GM18507 (cell line): Measurements from ENCODE around the gene PLRG1.

ENCODE experiments used
- DNase-seq: peaks from one replicate; pipeline ENCODE4 v3.0.0; 2011; ENCODE audit warnings: low read depth; ENCODE audit not compliant: insufficient read length; ENCODE audit errors: extremely low spot score
- FAIRE-seq: peaks from 2 replicates; lab custom pipeline; 2011; peaks lifted over from hg19 to GRCh38; lab: Jason Lieb, UNC

PLRG1 gene

DNA sequence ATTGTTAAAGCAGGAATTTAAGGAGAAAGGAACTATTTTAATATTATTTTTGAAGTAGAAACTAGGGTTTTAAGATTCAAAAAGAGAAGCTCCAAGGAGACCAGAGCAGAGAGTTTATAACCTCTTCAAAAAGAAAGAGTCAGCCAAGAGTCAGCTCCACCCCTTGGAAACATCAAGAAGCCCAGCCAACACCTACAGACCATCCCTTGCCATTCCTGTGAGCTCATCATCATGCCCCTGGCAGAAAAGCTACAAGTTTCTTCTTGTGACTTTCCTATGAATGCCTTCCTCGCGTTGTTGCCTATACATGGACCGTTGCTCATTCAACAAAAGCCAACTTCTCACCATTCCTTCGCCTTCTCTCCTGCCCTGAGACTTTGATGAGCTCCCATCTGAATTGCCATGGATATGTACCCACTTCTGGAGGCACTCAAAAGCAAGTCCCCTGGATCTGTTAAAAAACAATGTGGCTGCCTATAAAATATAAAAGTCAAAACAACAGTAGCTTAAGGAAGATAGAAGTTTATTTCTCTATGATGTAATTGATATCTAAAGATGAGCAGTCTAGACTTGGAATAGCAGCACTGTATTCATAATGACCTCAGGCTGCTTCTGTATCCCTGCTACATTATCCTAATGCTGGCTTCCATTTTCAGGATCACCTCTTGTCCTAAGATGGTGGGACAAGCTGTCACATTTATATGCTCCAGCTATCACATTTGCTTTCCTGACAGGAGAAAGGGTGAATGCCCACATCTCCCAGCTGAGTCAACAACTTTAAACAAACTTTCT, 20.3 kb downstream of the PLRG1 start:
- FAIRE-seq (no peak), DNase-seq (no peak)

DNA sequence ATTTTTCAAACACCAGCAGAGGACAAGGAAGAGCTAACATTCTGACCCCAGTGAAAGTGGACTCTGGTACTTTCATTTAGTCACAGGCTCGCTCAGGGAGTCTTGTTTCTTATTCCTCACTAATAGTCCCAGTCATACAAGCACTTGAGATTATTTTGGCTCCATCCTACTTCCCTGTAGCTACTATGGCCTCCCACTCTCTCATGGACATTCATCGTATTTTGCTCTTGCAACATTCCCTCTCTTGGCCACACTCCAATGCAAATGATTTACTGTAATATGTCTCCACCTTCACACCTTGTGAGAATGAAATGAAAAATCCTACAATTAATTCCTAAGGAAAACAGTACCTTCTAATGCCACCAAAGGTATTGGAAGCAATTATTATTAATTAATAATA, 21.3 kb downstream of the PLRG1 start:
- DNase-seq (no peak), FAIRE-seq (no peak)

DNA sequence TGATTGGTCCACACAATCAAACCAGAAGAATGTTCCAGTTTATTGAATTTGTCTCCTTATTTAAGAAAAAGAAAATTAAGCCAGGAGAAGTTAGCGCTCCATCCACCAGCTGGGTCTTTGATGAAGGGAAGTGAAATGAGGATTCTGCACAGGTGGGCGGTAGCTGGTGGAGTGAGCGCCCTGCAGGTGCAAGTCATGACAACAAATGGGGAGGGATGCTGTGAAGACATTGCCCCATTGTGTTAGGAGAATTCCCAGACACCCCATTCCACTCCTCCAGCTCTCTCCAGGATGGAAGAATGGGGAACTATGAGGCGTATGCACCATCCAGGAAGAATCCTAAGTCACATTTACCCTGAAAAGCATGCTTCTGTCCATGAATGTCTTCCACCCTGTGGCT, 22.9 kb downstream of the PLRG1 start:
- DNase-seq (no peak), FAIRE-seq (no peak)

DNA sequence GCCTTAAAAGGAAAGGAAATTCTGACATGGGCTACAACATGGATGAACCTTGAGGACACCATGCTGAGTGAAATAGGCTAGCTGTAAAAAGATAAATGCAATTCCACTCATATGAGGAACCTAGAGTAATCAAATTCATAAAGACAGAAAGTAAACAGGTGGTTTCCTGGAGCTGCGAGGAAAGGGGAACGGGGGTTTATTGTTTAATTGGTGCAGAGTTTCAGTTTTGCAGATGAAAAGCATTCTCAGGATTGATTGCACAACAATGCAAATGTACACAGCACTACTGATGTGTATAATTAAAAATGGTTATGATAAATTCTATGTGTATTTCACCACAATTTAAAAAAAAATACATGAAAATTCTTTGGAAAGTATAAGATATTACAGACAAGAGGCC, 24.0 kb downstream of the PLRG1 start:
- DNase-seq = no peak
- no peak for FAIRE-seq

DNA sequence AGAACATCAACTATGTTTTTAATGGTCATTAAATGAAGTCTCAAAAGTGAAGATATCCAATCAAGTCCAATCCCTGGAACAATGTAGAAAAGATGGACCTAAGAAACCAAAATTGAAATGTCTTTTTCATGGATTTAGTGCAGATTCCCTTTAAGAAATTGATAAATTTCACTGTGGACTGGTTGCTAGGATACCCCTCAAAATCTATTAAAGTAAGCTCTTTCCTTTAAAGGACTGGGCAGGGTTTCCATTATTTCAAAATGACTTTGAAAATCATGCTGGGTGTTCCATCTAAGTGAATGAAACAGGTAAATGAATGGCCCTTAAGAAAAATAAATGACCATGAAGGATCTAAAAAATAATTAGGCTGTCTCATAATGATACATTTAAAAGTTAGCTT, 28.6 kb downstream of the PLRG1 start:
- no peak for FAIRE-seq

DNA sequence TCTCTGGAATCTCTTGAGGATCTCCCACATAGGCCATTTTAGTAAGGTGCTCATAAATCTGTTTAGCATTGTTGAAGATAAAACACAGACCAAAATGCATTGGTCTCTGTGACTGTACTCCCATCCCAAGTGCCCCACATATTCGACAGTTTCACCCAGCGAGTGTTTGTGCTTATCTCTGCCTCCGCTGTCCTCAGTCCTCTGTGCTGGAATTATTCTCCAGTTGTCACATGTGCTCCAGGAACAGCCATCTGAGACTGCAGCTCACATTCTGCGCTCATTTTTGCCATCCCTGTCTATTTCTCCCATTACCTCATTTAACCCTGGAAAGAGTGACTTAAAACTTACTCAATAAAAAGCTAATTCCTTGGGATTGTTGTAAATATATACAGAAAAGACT, 31.0 kb downstream of the PLRG1 start:
- no peak for FAIRE-seq
- DNase-seq = no peak

More for the DNA sequence above, 28.6 kb downstream of the PLRG1 start:
- no peak for DNase-seq

DNA sequence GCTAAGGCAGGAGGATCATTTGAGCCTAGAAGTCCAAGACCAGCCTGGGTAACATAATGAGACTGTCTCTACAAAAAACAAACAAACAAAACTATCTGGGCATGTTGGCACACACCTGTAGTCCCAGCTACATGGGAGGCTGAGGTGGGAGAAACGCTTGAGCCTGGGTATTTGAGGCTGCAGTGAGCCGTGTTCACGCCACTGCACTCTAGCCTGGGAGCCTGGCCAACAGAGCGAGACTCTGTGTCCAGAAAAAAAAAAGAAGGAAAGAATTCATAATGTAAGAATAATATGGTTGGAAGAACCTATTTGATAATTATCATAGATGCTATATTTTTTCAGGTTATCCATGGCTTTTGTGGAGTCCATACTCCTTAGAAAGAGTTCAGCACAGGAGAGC, 32.6 kb downstream of the PLRG1 start:
- no peak for FAIRE-seq
- DNase-seq = no peak

DNA sequence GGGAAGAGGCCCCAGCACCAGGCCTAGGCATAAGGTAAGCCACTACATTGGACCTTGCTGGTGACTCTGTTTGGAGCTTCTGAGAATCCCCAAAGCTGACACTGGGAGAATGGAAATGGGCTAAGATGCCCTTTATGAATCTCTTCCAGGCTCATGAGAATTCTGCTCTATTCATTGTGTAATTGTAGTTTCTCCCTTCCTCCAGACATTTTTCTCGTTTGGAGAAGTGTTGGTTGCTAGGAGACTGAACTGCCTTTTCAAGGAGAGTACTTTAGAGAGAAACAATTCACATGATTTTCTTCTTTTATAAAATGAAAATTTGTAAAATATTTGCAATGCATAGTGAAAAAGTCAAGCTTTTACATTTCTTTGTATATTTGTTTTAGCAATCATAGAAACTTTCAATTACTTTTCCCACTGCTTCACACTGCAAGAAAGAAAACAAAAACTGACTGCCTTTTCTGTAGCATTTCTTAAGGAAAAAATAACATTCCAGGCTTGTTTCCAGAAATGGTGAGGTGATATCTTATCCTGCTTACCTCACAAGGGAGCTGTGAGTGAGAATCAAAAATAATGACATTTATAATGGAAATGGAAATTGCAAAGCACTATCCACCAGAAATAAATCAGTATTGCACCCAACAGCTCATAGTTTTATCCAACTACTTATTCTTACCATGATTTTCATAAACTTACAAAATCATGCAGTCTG, 33.7 kb downstream of the PLRG1 start:
- FAIRE-seq = no peak

DNA sequence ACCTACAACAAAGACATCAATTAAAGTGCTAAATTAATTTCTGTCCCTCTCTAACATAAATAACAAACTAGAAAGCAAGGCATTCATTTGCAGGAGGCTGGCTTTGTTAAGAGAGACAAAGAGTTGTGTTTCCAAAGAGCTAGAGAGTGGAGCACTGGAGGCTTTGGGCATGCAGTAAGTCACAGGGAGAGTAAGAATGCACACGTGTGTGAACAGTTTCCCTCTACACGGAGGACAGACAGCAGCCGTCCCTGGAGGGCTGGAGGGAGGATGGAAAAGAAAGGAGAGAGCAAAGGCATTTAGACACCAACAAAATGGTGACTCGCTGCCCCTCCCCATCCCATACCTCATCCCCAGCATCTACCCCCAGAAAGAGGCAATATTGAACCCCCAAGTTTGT, 38.2 kb downstream of the PLRG1 start:
- DNase-seq (no peak), FAIRE-seq (no peak)

More for the DNA sequence above, 33.7 kb downstream of the PLRG1 start:
- DNase-seq = no peak

DNA sequence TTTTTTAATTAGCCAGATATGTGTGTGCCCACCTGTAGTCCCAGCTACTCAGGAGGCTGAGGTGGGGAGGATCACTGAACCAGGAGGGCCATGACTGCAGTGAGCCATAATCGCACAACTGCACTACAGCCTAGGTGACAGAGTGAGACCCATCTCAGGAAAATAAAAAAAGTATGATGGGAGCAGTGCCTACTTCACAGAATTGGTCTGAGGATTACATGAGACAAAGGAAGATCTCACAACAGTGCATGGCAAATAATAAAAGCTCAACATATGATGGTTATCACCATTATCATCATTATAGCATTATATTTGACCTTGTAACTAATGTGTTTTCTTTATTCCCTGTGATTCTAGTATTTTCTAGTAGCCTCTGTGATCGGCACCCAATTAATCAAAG, 38.7 kb downstream of the PLRG1 start:
- DNase-seq = no peak
- no peak for FAIRE-seq

DNA sequence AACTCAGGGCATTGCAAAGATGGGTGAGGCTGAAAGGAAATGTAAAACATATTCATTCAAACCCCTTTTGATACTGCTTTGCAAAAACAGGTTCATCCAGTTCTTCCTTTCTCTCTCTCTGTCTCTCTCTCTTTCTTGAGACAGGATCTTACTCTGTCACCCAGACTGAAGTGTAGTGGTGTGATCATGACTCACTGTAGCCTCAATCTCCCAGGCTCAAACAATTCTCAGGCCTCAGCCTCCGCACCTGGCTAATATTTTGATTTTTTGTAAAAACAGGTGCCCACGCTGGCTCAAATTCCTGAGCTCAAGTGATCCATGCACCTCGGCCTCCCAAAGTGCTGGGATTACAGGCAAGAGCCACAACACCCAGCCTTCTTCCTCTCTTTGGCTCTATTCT, 43.0 kb downstream of the PLRG1 start:
- FAIRE-seq (no peak), DNase-seq (no peak)

DNA sequence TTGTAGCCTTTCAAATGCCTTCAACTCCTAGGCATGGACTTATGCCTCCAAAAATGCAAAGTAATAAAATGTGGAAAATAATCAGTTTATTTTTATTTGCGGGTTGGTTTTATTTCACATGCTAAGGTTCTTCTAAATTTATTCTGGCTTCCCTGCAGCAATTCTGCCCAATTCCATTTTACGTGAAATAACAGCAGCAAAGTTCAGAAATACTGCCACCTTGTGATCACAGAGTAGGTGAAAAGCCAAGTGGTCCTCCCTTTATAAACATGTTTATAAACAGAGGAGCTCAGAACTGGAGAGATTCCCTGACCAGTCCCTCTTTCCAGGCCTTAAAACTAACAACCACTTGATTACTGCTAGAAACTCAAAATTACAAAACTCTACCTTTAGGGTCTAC, 43.9 kb downstream of the PLRG1 start:
- DNase-seq (no peak), FAIRE-seq (peak; percentile 36)

DNA sequence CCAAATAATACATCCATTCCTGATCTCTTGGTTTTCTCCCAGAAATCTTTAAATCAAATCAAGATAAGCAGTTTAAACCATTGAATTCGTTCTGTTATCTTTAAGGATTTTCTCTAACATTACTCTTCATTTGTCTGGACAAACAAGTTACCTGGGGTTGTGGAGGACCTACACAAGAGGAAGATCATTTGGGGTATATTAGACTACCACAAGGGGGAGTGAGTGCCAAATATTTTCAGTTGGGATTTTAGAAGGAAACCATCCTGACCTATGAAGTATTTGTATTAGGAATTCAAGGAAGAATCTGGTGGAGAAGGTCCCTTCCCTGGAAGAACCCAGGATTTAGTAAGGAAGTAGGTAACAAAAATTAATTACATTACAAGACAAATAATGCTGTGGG, 46.6 kb downstream of the PLRG1 start:
- DNase-seq (no peak), FAIRE-seq (no peak)

DNA sequence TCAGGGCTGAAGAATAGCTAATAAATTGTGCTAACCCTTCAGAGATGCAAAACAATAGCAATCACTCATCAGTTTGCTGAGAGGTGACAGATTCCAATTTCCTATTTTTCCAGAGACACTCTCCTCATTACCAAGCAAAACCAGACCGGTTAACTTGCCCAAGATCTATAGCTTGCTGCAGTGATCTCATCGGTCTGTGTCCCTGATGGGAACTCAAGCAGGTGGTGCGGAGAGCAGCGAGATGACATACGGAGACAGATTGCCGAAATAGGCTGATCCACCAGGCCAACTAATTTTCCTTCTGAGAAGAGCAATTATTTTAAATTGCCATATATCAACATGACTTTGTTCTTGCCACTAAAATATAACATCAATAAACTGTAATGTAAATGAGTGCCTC, 48.1 kb downstream of the PLRG1 start:
- DNase-seq = no peak
- no peak for FAIRE-seq

DNA sequence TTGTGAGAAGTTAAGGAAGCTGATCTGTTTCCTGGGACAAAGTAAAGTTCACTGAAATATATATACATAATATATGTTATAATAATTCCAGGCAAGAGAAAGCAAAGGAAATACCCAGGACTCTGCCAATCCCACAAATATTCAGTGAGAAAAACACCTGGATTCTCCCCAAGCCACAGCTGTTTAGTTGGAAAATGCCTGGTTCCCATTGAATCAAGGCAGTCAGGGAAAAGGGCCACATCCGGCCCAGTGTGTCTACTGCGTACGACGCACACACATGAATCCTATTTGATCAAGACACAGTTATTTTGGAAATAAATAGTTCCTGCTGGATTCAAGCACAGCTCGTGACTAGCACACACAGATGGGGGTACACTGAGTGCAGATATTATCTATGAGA, 52.3 kb downstream of the PLRG1 start:
- no peak for FAIRE-seq

DNA sequence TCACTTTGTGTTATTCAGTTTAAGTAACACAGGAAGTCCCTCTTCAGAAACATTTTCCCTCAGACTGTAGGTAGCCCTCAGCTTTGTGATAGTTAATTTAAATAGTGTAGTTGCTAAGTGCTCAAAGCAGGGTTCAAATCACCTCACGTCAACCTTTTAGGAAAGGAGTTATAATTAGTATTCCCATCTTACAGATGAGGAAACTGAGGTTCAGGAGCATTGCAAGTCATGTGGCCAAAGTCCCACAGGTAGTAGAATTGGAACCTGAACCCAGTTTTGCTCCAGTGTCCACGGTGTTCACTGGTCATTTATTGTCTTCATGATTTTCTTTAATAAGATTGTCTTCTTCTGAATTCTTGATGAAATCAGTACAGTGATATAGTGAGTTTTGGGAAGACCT, 54.3 kb downstream of the PLRG1 start:
- FAIRE-seq (no peak), DNase-seq (no peak)

More for the DNA sequence above, 52.3 kb downstream of the PLRG1 start:
- no peak for DNase-seq

DNA sequence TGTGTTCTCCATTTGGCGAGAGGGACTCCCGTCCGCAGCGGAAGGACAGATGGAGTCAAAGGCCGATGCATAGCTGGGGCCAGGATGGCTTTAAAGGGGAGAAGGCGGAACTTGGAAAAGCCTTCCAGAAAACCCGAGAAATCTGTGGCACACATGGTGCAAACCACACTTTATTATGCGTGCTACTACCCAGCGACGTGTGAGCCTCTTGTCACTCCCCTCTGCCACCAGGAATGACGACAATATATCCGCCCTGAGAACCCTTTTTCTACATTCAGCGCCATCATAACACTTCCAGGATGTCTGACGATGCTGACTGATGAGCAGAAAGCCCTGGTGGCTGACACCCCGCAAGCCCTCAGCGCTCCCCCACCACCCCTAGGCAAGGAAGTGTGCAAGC, 57.9 kb downstream of the PLRG1 start:
- DNase-seq (no peak), FAIRE-seq (no peak)

DNA sequence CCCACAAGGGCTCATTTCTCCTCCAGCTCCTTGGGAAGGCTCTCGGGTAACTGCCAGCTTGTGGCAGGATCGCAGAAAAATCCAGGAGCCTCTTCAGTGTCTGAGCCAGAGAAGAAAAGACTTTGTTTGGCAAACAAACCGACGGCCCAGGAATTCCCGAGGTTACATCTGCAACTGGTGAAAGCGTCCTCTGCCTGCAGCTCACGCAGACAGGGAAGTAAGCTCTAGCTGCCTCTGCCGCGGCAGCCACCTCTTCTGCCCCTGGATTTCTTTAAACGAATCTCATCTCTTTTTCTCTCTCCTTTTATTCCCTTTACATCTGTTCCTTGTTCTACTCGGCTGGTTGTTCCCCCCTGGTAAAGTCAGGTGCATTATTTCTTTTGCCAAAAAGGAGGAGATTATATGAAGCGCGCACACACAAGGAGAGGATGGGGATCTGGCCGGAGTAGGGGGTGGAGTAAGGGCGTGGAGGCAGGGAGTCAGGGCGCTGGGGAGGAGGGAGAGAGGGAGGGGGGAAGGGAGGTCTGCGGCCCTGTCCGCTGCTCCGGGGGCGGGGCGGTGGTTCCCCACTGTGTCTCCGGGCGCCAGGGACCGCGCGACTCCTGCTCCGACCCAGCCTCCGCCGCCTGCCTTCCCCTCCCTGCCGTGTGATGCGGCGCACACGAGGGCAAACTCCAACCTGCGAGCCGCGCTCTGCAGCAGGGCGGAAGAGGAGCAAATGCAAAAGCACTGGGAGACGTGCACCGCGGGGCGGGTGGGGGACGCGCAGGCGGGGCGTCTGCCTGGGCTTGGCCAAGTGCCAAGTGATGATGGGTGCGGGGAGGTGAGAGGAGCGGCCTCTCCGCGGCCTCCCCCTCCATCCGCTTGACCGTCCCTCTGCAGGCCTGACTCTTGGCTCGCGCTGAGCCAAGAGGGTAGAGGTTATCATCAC, 58.6 kb downstream of the PLRG1 start, which contains the start of gene DCHS2:
DCHS2 (minus strand) TSS at position 459 of the 931 bp plus-strand sequence; CDS start at position 15, 444 bp downstream.
- peak; percentile 21 for FAIRE-seq
- no peak for DNase-seq

DNA sequence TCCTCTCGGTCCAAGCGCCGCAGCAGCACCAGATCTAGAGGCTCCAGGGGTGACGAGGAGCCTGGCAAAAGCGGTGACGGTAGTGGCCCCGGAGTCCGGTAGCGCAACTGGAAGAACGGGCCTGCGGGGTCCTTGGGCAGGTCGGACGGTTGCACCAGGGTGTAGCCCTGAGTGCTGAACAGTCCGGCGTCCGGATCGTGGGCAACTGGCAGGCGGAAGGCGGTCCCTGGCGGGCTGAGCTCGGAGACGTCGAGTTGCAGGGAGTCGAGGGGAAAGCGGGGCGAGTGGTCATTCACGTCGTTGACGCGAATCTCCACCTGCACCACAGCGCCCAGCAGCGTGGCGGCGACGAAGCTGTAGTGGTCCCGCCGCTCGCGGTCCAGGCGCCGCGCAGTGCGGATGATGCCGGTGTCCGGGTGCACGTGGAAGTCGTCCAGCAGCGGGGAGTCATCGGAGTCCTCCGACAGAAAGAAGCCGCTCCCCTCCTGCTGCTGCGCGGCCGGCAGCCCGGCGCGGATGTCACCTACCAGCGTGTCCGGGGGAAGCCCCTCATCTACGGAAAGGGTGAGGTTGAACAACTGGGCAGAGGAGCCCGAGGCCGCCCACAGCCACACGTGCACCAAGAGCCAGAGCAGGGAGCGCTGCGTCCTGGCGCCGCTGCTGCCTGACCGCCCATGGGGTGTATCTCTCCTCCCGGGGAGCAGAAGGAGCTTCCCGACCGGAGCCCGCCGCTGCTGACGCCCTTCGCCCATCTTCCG, 59.4 kb downstream of the PLRG1 start:
- DNase-seq (no peak), FAIRE-seq (no peak)
